Motor neuron (in vitro differentiated cells): ENCODE results near the gene ALG12. TPM values are rescaled to one million over a fixed set of nuclear protein-coding genes. Genes with fewer than 3 reads are reported as not detected.

Experiments used
- ATAC-seq, 8 experiments: fragments of 200-7000 bp; cut with Tn5 transposase; replicated peaks in 6 of 8; 2 replicates each; pipeline ENCODE4 v1.8.0; 2021; ENCODE audit warnings: mild to moderate bottlenecking in 8 of 8, moderate library complexity in 8 of 8
- H3K27ac ChIP-seq, 2 donors: fragments of 250-450 bp; sonication (Bioruptor Pico); 2 replicates each; pipeline ENCODE4 v1.9.0; 2021; ENCODE audit warnings: antibody characterized with exemption in 2 of 2, mild to moderate bottlenecking in 2 of 2, moderate library complexity in 1 of 2
- H3K4me1 ChIP-seq, 2 donors: fragments of 250-450 bp; sonication (Bioruptor Pico); replicated peaks in 1 of 2; 2 replicates each; pipeline ENCODE4 v1.6.1; 2021; ENCODE audit warnings: antibody characterized with exemption in 2 of 2, mild to moderate bottlenecking in 2 of 2, moderate library complexity in 1 of 2
- H3K4me3 ChIP-seq, 5 donors: fragments of 250-450 bp; sonication (Bioruptor Pico); 2 replicates each; pipeline ENCODE4 v1.9.0; 2021; ENCODE audit warnings: antibody characterized with exemption in 5 of 5, mild to moderate bottlenecking in 5 of 5, moderate library complexity in 4 of 5
- WGBS, 10 experiments: fragments of 450-650 bp; shearing (Covaris generic); methylation state at CpG; one replicate each; pipeline ENCODE4 v1.0.0; 2022; 5-methylcytosine and 5-hydroxymethylcytosine counted together
- in situ Hi-C, 9 experiments: fragments of 400-800 bp; cut with MboI; loops; one replicate each; pipeline ENCODE4 v1.15.0; 2021; ENCODE audit warnings: low sequenced_read_pairs in 9 of 9, low pct_unique_long_range_greater_than_20kb in 2 of 9; ENCODE audit not compliant: unreplicated experiment in 9 of 9
- total RNA-seq, 8 experiments: library from RNA; unstranded; fragments of 300-600 nt; gene quantifications; 2 replicates each; pipeline versions ENCODE4 v1.2.3 to v1.2.4, GENCODE V29; 2022

ALG12 gene
- total RNA-seq, 8 experiments from 2014 or later, result 4.8 to 13.1 (median 9.7) TPM

- Histone ChIP-seq H3K27ac (no peak overlapping the region), H3K4me3 (no peak overlapping the region), H3K4me1 (peaks cover 10 to 12% of the 10 kb centered on the region in 2 donors)
- ATAC-seq, result no peak
- WGBS, 10 experiments, result 84 to 100% (median 92%) methylated on average over 3 to 9 of the region's 18 CpGs; no CpG with 5 or more reads in 6 of the 10 experiments
- in situ Hi-C loops, result loop anchor here in 3 of 9 experiments (10.0 to 25.0 kb wide), 3 partner anchors 104 to 134 kb away; no protein-coding TSS in a partner anchor
These were observed 2.6 kb upstream of the ALG12 start for GRCh38 chr22:49920859-49921258.

GRCh38 chr22:49918911-49919881 is 958 bp upstream of the ALG12 start:
- H3K27ac ChIP-seq, result peak overlapping the region in 1 of 2 donors; percentile 59
- peaks cover 10 to 12% of the 10 kb centered on the region in 2 donors for H3K4me1 ChIP-seq
- ATAC-seq, result peak in 1 of 8 experiments; percentile 1
- H3K4me3 ChIP-seq, result peak overlapping the region; percentile 66 to 80 (median 76)
- in situ Hi-C loops, result loop anchor here in 1 of 9 experiments (25.0 kb wide), 1 partner anchor 132 kb away; no protein-coding TSS in a partner anchor
- WGBS, 10 experiments, result 33 to 100% (median 91%) methylated on average over 1 to 12 of the region's 47 CpGs; no CpG with 5 or more reads in 2 of the 10 experiments

DNA sequence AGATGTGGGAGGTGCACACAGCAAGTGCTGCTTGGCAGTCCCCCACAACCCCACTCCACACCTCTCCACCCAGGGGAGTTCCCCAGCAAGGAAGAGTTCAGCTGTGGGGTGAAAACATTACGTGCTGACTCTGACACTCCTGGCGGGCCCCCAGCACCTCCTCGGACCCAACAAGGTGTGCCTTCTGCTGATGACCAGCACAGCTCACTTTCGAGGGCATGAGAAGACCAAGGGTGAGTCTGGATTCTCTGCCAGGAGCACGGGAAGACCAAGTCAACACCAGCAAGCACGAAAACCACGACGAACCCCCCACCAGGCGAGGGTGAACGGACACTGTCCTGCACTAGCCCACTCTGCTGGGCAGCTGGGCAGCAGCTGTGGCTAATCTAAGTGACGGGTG is 1.4 kb downstream of the ALG12 start:
- no peak overlapping the region for H3K27ac ChIP-seq
- in situ Hi-C loops, result loop anchor here in 1 of 9 experiments (25.0 kb wide), 1 partner anchor 130 kb away; no protein-coding TSS in a partner anchor
- H3K4me1 ChIP-seq, result peaks cover 10 to 12% of the 10 kb centered on the region in 2 donors
- 80 to 100% (median 100%) methylated on average over 1 to 3 of the region's 11 CpGs; no CpG with 5 or more reads in 6 of the 10 experiments for WGBS, 10 experiments
- H3K4me3 ChIP-seq, result no peak overlapping the region
- ATAC-seq, result no peak

DNA sequence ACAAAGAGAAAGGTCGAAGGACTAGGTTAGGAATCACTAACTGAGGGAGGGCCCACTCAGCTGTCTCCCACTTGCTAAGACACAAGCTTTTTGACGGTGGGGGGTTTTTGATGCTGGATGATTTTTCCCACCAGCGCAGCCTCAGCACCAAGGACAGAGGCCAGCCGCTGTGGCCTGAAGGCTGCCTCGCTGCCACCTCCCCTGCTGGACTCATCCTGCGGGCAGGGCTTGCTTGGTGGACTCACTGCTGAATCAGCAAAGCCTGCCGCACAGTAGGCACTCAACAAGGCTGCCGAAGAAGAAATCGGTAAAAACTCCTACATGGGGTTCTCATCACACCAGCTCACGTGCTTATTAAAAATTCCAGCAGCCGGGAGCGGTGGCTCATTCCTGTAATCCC is 2.6 kb downstream of the ALG12 start:
- Histone ChIP-seq H3K4me3 (no peak overlapping the region), H3K27ac (no peak overlapping the region), H3K4me1 (peaks cover 10 to 12% of the 10 kb centered on the region in 2 donors)
- no peak for ATAC-seq
- in situ Hi-C loops, result loop anchor here in 1 of 9 experiments (25.0 kb wide), 1 partner anchor 128 kb away; no protein-coding TSS in a partner anchor
- WGBS, 10 experiments, result 63 to 100% (median 94%) methylated on average over 1 to 9 of the region's 12 CpGs; no CpG with 5 or more reads in 1 of the 10 experiments

DNA sequence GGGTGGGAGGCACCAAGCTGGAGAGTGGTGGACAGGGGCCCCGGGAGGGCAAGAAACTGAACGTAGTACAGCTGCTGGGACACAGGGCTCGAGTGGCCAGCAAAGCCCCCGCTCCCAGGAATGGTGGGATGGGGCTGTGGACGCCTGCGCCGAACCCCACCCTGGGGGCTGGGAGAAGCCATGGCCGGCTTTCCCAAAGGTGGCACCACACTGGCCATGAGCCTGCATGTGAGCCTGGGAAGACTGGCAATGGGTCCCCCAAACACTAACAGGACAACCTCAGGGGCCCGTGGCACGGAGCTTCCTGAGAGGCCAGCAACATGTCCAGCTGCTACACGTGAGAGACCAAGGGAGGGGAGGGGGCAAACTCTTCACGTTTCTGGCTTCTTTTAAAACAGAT is 4.0 kb downstream of the ALG12 start:
- 0 to 100% (median 87%) methylated on average over 1 to 4 of the region's 12 CpGs; no CpG with 5 or more reads in 4 of the 10 experiments for WGBS, 10 experiments
- Histone ChIP-seq H3K4me3 (no peak overlapping the region), H3K27ac (no peak overlapping the region), H3K4me1 (peaks cover 8 to 9% of the 10 kb centered on the region in 2 donors)
- in situ Hi-C loops, result loop anchor here in 1 of 9 experiments (25.0 kb wide), 1 partner anchor 127 kb away; no protein-coding TSS in a partner anchor
- ATAC-seq, result no peak

DNA sequence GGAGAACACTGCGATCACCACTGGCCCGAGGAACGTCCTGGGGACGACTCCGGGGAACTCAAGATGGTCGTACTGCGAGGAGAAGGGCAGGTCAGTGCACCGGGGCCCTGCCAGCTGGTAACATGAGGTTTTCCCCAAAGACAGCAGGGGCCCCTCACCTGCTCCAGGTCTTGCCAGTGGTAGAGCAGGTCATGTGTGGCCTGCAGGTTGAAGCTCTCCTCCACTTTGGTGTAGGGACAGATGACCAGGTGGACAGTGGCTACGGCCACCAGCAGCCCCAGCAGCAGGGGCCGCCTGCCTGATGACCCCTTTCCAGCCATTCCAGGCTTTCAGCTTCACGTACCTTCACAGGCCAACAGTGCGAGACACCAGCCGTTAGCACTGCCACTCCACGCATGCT is 4.8 kb downstream of the ALG12 start:
- 40 to 100% (median 95%) methylated on average over 1 to 6 of the region's 14 CpGs; no CpG with 5 or more reads in 4 of the 10 experiments for WGBS, 10 experiments
- no peak for ATAC-seq
- in situ Hi-C loops, result loop anchor here in 1 of 9 experiments (25.0 kb wide), 1 partner anchor 126 kb away; no protein-coding TSS in a partner anchor
- Histone ChIP-seq H3K4me3 (no peak overlapping the region), H3K27ac (no peak overlapping the region), H3K4me1 (peaks cover 6% of the 10 kb centered on the region in 2 donors)

GRCh38 chr22:49913026-49913425 is 5.2 kb downstream of the ALG12 start:
- no peak for ATAC-seq
- WGBS, 10 experiments, result 67 to 100% (median 92%) methylated on average over 1 to 9 of the region's 14 CpGs; no CpG with 5 or more reads in 3 of the 10 experiments
- in situ Hi-C loops, result loop anchor here in 1 of 9 experiments (25.0 kb wide), 1 partner anchor 126 kb away; no protein-coding TSS in a partner anchor
- Histone ChIP-seq H3K4me1 (peaks cover 6% of the 10 kb centered on the region in 2 donors), H3K27ac (no peak overlapping the region), H3K4me3 (no peak overlapping the region)

GRCh38 chr22:49911881-49912625 is 6.2 kb downstream of the ALG12 start:
- no peak for ATAC-seq
- in situ Hi-C loops, result loop anchor here in 1 of 9 experiments (25.0 kb wide), 1 partner anchor 125 kb away; no protein-coding TSS in a partner anchor
- peaks cover under 1 to 2% of the 10 kb centered on the region in 2 donors for H3K4me1 ChIP-seq
- no peak overlapping the region for H3K4me3 ChIP-seq
- no peak overlapping the region for H3K27ac ChIP-seq
- WGBS, 10 experiments, result 65 to 100% (median 92%) methylated on average over 2 to 6 of the region's 30 CpGs; no CpG with 5 or more reads in 5 of the 10 experiments

DNA sequence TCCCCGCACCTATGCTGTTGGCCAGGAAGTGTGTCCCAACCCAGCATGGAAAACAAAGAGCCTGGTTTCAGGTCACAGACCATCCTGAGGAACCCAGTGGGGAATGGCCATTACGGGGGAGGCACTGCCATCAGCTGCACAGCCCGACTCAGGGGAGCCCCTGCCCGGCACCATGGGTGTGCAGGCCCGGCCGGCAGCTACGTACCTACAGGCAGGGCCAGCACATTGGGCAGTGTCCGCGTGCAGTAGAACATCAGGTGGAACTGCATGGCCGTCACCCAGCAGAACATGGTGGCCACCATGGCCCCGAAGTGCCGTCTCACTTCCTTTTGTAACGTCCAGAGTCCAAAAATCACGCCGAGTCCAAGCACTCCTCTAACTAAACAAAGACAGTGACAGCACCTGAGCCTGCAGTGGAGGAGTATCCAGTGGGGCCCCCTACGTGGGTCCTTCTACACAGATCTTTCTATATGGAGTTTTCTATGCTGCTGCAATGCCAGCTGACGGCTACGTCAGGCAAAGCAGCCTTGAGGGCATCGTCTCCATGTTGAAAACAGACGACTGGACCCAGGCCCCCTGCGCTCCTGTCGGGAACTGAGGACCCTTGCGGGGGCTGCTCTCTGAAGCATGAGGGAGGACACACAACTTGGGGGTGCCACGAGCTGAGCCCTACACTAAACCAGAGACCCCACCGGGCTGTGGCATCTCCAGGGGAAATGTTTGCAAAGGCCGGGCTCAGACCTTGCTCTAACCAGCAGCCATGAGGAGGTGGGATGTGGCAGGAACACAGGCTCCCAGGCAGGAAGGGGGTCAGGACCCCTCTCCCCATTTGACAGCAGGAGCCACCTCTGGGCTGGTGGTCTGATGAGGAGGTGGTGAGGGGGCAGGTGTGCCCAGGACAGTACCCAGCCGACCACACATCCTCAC is 7.7 kb downstream of the ALG12 start:
- no peak overlapping the region for H3K27ac ChIP-seq
- no peaks in the 10 kb centered on the region for H3K4me1 ChIP-seq
- ATAC-seq, result no peak
- 60 to 100% (median 90%) methylated on average over 1 to 14 of the region's 27 CpGs; no CpG with 5 or more reads in 5 of the 10 experiments for WGBS, 10 experiments
- H3K4me3 ChIP-seq, result no peak overlapping the region
- in situ Hi-C loops, result loop anchor here in 1 of 9 experiments (25.0 kb wide), 1 partner anchor 123 kb away; no protein-coding TSS in a partner anchor

- in situ Hi-C loops, result loop anchor here in 1 of 9 experiments (25.0 kb wide), 1 partner anchor 122 kb away; no protein-coding TSS in a partner anchor
- H3K4me1 ChIP-seq, result no peaks in the 10 kb centered on the region
- H3K4me3 ChIP-seq, result no peak overlapping the region
- no peak overlapping the region for H3K27ac ChIP-seq
- 80 to 100% (median 88%) methylated on average over 1 to 14 of the region's 23 CpGs; no CpG with 5 or more reads in 3 of the 10 experiments for WGBS, 10 experiments
- no peak for ATAC-seq
These were observed 8.6 kb downstream of the ALG12 start for GRCh38 chr22:49909476-49910205.

GRCh38 chr22:49907807-49908206 is 10.4 kb downstream of the ALG12 start:
- H3K4me3 ChIP-seq, result no peak overlapping the region
- 98 to 100% (median 100%) methylated on average over 1 to 7 of the region's 19 CpGs; no CpG with 5 or more reads in 7 of the 10 experiments for WGBS, 10 experiments
- in situ Hi-C loops, result loop anchor here in 1 of 9 experiments (25.0 kb wide), 1 partner anchor 121 kb away; no protein-coding TSS in a partner anchor
- no peaks in the 10 kb centered on the region for H3K4me1 ChIP-seq
- no peak for ATAC-seq
- no peak overlapping the region for H3K27ac ChIP-seq
